GM06990 (cell line): ENCODE results near the gene FRAS1.

Experiments used
- DNase-seq: peaks from one replicate; pipeline ENCODE4 v3.0.0-alpha.2; 2011; ENCODE audit not compliant: insufficient read length; ENCODE audit errors: extremely low read depth
- H3K27me3 ChIP-seq: replicated peaks from 2 replicates; pipeline ENCODE4 v1.6.0; 2011; ENCODE audit warnings: low read length; ENCODE audit not compliant: control insufficient read depth, insufficient read depth
- H3K36me3 ChIP-seq: 2 replicates; pipeline ENCODE4 v1.5.1; 2011; ENCODE audit warnings: low read length; ENCODE audit not compliant: control insufficient read depth, insufficient read depth
- H3K4me3 ChIP-seq: replicated peaks from 2 replicates; pipeline ENCODE4 v1.5.1; 2011; ENCODE audit warnings: low read depth, mild to moderate bottlenecking, control low read depth, low read length
- CTCF ChIP-seq: IDR thresholded peaks from 2 replicates; pipeline ENCODE4 v1.5.1; 2011; ENCODE audit warnings: low read length, control low read depth, mild to moderate bottlenecking, inconsistent platforms; ENCODE audit not compliant: insufficient read depth, poor library complexity, severe bottlenecking

FRAS1 gene

GRCh38 chr4:78220283-78220682 lies 163.2 kb downstream of the FRAS1 start:
- Histone ChIP-seq H3K27me3 (no peaks in the 10 kb centered on the region), H3K36me3 (no peaks in the 10 kb centered on the region), H3K4me3 (no peak overlapping the region)
- no peak for TF ChIP-seq CTCF
- DNase-seq: no peak

GRCh38 chr4:78222575-78223186 lies 165.6 kb downstream of the FRAS1 start:
- DNase-seq: no peak
- Histone ChIP-seq H3K27me3 (no peaks in the 10 kb centered on the region), H3K36me3 (no peaks in the 10 kb centered on the region), H3K4me3 (no peak overlapping the region)
- no peak for TF ChIP-seq CTCF

GRCh38 chr4:78225236-78225635 lies 168.1 kb downstream of the FRAS1 start:
- no peak for DNase-seq
- Histone ChIP-seq H3K36me3 (no peaks in the 10 kb centered on the region), H3K27me3 (no peaks in the 10 kb centered on the region), H3K4me3 (no peak overlapping the region)
- no peak for TF ChIP-seq CTCF

- Histone ChIP-seq H3K36me3 (no peaks in the 10 kb centered on the region), H3K4me3 (no peak overlapping the region), H3K27me3 (no peaks in the 10 kb centered on the region)
- no peak for TF ChIP-seq CTCF
- DNase-seq: no peak
Observed at GRCh38 chr4:78226279-78226678, 169.2 kb downstream of the FRAS1 start.

- Histone ChIP-seq H3K36me3 (no peaks in the 10 kb centered on the region), H3K27me3 (no peaks in the 10 kb centered on the region), H3K4me3 (no peak overlapping the region)
- DNase-seq: no peak
- no peak for TF ChIP-seq CTCF
Observed at GRCh38 chr4:78227411-78228057, 170.4 kb downstream of the FRAS1 start.
